HepG2 (cell line): ENCODE data around the gene ARPC3. TPM values are rescaled to one million over a fixed set of nuclear protein-coding genes. Genes with fewer than 3 reads are reported as not detected.

Experiments used
- BATF2 ChIP-seq: sonication (generic); formaldehyde crosslinking; IDR thresholded peaks from 2 replicates; pipeline ENCODE4 v1.8.0; 2022; ENCODE audit warnings: mild to moderate bottlenecking, missing genetic modification reagents, moderate library complexity
- FOXM1 ChIP-seq: sonication (generic); formaldehyde crosslinking; IDR thresholded peaks from 2 replicates; pipeline ENCODE4 v1.5.0; 2020; ENCODE audit warnings: missing genetic modification reagents
- HIC2 ChIP-seq: sonication (generic); formaldehyde crosslinking; IDR thresholded peaks from 2 replicates; pipeline ENCODE4 v1.9.0; 2022; ENCODE audit warnings: low read depth, missing genetic modification reagents
- HMG20B ChIP-seq: conservative IDR thresholded peaks from 2 replicates; pipeline ENCODE4 v1.6.1; 2016; ENCODE audit warnings: missing genetic modification reagents, missing compliant biosample characterization
- HNF4A ChIP-seq: sonication (generic); formaldehyde crosslinking; IDR thresholded peaks from 2 replicates; pipeline ENCODE4 v1.4.0; 2020; ENCODE audit warnings: missing genetic modification reagents
- HOMEZ ChIP-seq: IDR thresholded peaks from 2 replicates; pipeline ENCODE4 v1.6.1; 2016; ENCODE audit warnings: low read depth
- HOXA7 ChIP-seq: sonication (generic); formaldehyde crosslinking; IDR thresholded peaks from 2 replicates; pipeline ENCODE4 v1.8.1; 2022; ENCODE audit warnings: mild to moderate bottlenecking, missing genetic modification reagents, moderate library complexity
- KDM5B ChIP-seq: sonication (generic); formaldehyde crosslinking; IDR thresholded peaks from 2 replicates; pipeline ENCODE4 v1.4.0; 2020; ENCODE audit warnings: missing genetic modification reagents, mild to moderate bottlenecking, borderline replicate concordance
- NR1H2 ChIP-seq: sonication (generic); formaldehyde crosslinking; IDR thresholded peaks from 2 replicates; pipeline ENCODE4 v1.8.1; 2022; ENCODE audit warnings: low read depth, missing genetic modification reagents, borderline replicate concordance
- PCBP1 ChIP-seq: fragments of 200-400 bp; formaldehyde crosslinking; IDR thresholded peaks from 2 replicates; pipeline ENCODE4 v1.6.1; 2017; ENCODE audit warnings: mild to moderate bottlenecking, low read depth, low read length, borderline replicate concordance
- SATB2 ChIP-seq: sonication (generic); formaldehyde crosslinking; IDR thresholded peaks from 2 replicates; pipeline ENCODE4 v1.5.0; 2020; ENCODE audit warnings: missing genetic modification reagents
- SRSF1 ChIP-seq: fragments of 200-400 bp; formaldehyde crosslinking; optimal IDR thresholded peaks from 2 replicates; pipeline ENCODE3; 2017; ENCODE audit warnings: mild to moderate bottlenecking, low read depth, low read length, moderate library complexity
- UBTF ChIP-seq: sonication (generic); formaldehyde crosslinking; IDR thresholded peaks from 2 replicates; pipeline ENCODE4 v1.4.0; 2020; ENCODE audit warnings: mild to moderate bottlenecking, missing genetic modification reagents
- ZBTB10 ChIP-seq: sonication (generic); formaldehyde crosslinking; IDR thresholded peaks from 2 replicates; pipeline ENCODE4 v1.4.0; 2020; ENCODE audit warnings: missing genetic modification reagents, borderline replicate concordance
- ZFP82 ChIP-seq: sonication (generic); formaldehyde crosslinking; IDR thresholded peaks from 2 replicates; pipeline ENCODE4 v1.5.1; 2020; ENCODE audit warnings: mild to moderate bottlenecking, missing genetic modification reagents, borderline replicate concordance
- ZNF207 ChIP-seq: fragments of 450-650 bp; IDR thresholded peaks from 2 replicates; pipeline ENCODE4 v1.6.1; 2016; ENCODE audit warnings: antibody characterized with exemption, borderline replicate concordance
- ZNF230 ChIP-seq: sonication (generic); formaldehyde crosslinking; IDR thresholded peaks from 2 replicates; pipeline ENCODE4 v1.4.0; 2020; ENCODE audit warnings: mild to moderate bottlenecking, missing genetic modification reagents
- ZNF331 ChIP-seq: sonication (generic); formaldehyde crosslinking; IDR thresholded peaks from 2 replicates; pipeline ENCODE4 v1.4.0; 2020; ENCODE audit warnings: missing genetic modification reagents
- ZNF749 ChIP-seq: sonication (generic); formaldehyde crosslinking; IDR thresholded peaks from 2 replicates; pipeline ENCODE4 v1.8.0; 2022; ENCODE audit warnings: mild to moderate bottlenecking, missing genetic modification reagents, moderate library complexity, borderline replicate concordance
- polyA plus RNA-seq, 8 experiments: library from polyadenylated mRNA; depleted of rRNA in 3 of 8; stranded (reverse) in 7 of 8; unstranded in 1 of 8; fragments of >200 nt; fragmentation: Illumina TruSeq in 4 of 8; extraction: Trizol in 4 of 8; gene quantifications; 2 replicates each; pipeline versions ENCODE4 v1.2.1 to v1.2.3, GENCODE V29; 2011 to 2016; ENCODE audit warnings: low read depth in 4 of 8, missing spikeins in 1 of 8, mixed read lengths in 1 of 8; ENCODE audit not compliant: insufficient read depth in 1 of 8
- total RNA-seq, 5 experiments: library from RNA; depleted of rRNA; stranded (reverse); fragments of >200 nt; fragmentation: Illumina TruSeq; extraction: Trizol; gene quantifications; 2 replicates each; pipeline ENCODE4 v1.2.3, GENCODE V29; 2016; ENCODE audit warnings: low read depth in 1 of 5

ARPC3 gene
- total and polyA plus RNA-seq, 2 of the 13 experiments (the other 11 are each of a cell fraction or from before 2014, with no cell fraction given): 32.7 to 234 TPM

- TF ChIP-seq HOMEZ (CRISPR knock-in tag) (peak; percentile 78), SATB2 (CRISPR knock-in tag) (peak; percentile 66; the same call in 1 of the 2 replicates), ZNF331 (peak; percentile 71), HIC2 (CRISPR knock-in tag) (no peak), HOXA7 (no peak), ZFP82 (CRISPR knock-in tag) (peak; percentile 85), UBTF (CRISPR knock-in tag) (no peak; the same call in 1 of the 2 replicates), ZNF230 (CRISPR knock-in tag) (no peak), ZBTB10 (CRISPR knock-in tag) (peak; percentile 47; the same call in 1 of the 2 replicates), PCBP1 (no peak), NR1H2 (CRISPR knock-in tag) (no peak), ZNF207 (no peak), SRSF1 (peak; percentile 50), FOXM1 (CRISPR knock-in tag) (no peak), ZNF749 (CRISPR knock-in tag) (peak; percentile 61), BATF2 (CRISPR knock-in tag) (peak; percentile 69), HMG20B (CRISPR knock-in tag) (no peak), KDM5B (CRISPR knock-in tag) (peak; percentile 34; the same call in 1 of the 2 replicates), HNF4A (CRISPR knock-in tag) (no peak)
These were observed 18.3 kb upstream of the ARPC3 start, which contains the start of the genes FAM216A and GPN3 (continued) for GRCh38 chr12:110468214-110469048.
